Measurements from ENCODE around the gene UBE2Q2. TPM values are rescaled to one million over a fixed set of nuclear protein-coding genes. Genes with fewer than 3 reads are reported as not detected.
A peak's percentile ranks its signal among the peaks of the same experiment; 100 is the strongest.
"Not testable (repeated sequence)": the region's sequence is repeated elsewhere in the genome, so short reads cannot be mapped to it uniquely, and the experiment has no call there.

Gene UBE2Q2
- total RNA-seq, 1 donor from 2014 or later: 31.2 TPM

DNA sequence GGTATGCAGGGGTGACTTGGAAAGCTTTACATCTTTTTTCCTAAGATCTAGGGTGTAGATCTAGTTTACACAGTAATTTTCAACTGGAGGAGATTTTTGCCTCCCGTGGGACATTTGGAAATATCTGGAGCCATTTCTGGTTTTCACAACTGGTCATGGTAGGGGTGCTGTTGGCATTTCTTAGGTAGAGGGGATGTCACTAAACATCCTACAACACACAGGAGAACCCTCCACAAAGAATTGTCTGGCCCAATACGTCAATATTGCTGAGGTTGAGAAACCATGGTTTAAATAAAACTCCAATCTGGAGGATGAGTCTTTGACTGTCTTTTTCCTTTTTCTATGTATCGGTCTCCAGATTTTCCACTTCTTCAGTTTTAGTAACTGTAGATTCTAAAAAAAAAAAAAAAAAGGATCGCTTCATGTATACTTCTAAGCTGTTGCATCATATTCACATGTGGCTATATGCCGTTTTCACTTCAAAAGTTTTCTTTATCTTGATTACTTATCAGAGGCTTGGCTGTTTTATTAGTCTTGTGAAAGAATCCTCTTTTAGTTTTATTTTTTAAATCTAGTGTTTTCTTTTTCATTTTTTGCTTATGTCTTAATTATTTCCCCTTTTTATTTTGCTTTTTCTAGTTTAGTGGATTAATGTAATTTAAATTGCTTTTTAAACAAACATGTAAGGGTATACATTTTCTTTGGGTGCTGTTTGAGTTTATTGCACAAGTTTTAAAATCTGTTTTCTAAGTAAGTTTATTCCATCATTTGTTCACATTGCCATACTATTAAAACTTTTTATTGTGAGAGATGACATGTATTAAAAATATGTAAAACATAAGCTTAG, 21.2 kb downstream of the UBE2Q2 start:
- DNase-seq: no peak

- not testable (repeated sequence) for DNase-seq
These were observed 22.8 kb downstream of the UBE2Q2 start for GRCh38 chr15:75866045-75866444.

DNA sequence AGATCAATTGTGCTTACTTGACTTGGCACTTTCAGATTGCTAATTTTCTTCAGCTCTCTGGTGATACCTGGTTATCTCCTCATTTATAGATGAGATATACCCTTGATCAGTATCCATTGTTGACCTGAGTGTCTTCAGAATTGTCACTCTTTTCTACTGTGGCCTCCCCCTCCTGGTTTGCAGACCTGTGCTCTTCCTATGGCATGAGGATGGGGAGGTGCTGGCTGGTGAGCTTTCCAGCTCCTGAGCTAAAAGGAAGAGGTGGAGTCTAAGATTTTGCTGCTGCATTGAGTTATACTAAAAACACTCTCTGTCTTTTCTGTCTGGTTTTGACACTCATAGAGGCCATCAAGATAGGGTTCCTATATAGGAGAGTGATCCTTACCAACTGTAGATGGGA, 23.7 kb downstream of the UBE2Q2 start:
- no peak for DNase-seq

DNA sequence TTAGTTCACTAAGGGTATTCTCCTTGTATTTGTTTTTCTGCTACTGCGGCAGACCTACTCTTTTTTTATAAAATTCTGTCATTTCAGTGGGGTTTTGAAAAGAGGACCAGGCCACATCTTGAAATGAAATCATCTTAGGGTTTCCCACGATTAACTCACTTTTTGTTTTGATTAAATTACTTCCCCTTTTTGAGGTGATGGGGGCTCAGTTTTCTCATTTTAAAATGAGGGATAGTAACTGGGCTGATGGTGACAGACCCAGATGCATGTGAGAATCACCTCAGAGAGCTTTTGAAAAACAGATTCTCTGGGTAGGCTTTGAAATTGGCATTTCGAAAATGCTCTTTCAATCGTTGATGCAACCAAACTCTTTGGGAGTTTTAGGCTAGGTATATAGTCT, 24.2 kb downstream of the UBE2Q2 start:
- DNase-seq: no peak

GRCh38 chr15:75868019-75868418, 24.8 kb downstream of the UBE2Q2 start:
- no peak for DNase-seq

DNA sequence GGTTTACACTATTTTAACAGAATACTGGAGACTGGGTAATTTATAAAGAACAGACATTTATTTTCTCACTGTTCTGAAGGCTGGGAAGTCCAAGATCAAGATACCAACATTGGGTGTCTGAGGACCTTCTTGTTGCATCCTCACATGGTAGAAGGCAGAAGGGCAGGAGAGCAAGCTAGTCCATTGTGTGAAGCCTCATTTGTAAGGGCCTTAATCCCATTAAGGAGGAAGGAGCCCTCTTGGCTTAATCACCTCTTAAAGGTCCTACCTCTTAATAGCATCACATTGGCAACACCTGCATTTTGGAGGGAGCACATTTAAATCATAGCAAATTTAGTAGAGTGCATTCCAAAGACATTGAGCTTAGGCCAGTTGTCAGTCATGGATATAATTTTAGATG, 26.2 kb downstream of the UBE2Q2 start:
- DNase-seq: no peak

GRCh38 chr15:75871589-75871988, 28.3 kb downstream of the UBE2Q2 start:
- not testable (repeated sequence) for DNase-seq

DNA sequence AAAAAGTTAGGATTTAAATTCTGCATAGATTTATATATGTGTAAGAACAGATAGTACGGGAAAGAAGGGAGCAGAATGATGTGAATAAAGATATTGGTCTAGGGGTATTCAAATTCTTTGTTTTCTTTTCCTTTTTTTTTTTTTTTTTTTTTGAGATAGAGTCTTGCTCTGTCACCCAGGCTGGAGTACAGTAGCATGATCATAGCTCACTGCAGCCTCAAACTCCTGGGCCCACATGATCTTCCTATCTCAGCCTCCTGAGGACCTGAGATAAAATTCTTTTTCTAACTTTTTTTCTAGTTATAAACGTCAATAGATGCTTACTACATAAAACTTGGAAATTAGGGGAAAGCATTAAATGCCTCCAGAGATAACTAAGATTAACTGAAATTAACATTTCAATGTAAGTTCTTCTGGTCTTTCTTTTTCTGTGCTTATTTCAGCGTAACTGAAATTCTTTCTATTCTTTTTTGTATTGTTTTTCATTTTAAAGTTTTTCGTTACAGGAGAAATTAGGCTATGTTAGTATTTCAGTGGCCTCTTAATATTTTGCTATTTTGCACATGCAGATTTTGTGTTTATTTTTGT, 29.2 kb downstream of the UBE2Q2 start:
- DNase-seq: no peak

- no peak for DNase-seq
These were observed 40.8 kb downstream of the UBE2Q2 start for GRCh38 chr15:75884041-75884440.

DNA sequence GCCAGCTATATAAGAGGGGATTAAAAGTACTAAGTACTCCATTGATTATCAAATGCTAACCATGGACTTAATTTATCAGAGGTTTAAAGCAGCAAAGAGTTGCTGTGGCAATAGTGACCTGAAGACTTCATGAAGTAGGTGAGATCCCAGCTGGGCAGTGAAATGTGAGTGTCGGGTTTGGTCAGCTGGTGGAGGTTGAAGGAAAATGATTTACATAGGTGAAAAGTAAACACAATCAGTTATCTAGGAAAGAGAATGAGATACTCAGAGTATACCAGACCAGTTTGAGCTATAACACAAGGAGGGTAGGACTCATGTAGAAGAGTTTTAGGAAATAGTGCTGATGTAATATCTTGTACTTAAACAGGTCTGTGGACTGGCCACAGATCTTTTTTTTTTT, 43.9 kb downstream of the UBE2Q2 start:
- DNase-seq: no peak

- DNase-seq: no peak
These were observed 48.6 kb downstream of the UBE2Q2 start for GRCh38 chr15:75891895-75892294.

DNA sequence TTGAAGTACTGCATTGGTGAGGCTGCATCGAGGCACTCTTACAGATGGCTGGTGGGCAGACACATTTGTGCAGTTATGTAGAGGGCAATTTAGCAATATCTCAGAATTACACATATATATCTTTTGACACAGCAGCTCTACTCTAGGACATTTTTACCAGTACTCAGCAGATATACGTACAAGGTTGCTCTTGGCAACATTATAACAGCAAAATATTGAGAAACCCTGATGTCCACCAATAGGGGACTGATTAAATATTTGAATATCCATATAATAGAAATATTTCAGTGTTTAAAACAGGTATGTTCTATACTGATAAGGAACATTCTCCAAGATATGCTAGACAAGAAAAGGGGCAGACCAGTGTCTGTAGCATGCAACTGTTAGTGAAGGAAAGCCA, 52.5 kb downstream of the UBE2Q2 start:
- no peak for DNase-seq

DNA sequence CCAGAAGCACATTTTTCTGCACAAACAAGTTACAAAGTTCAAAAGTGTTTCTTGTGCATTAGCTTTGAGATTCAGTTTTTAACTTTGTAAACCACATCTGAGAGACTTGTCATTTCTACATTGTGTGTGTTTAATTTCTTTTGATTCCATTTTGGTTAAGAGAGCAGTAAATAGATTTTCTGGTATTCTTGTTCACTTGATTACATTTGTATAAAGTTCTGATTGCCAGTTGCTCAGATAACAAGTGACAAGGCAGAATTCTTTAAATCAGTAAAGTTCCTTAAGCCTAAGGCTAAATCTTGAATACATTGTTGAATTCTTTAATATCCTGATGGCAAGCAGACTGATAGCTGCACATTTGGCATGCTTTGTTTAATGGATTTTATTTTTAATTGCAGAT, 57.3 kb downstream of the UBE2Q2 start:
- DNase-seq: no peak

- no peak for DNase-seq
These were observed 58.9 kb downstream of the UBE2Q2 start for GRCh38 chr15:75902129-75902557.

- DNase-seq: peak; percentile 78
These were observed 60.3 kb downstream of the UBE2Q2 start, which contains the start of gene FBXO22 for GRCh38 chr15:75903331-75904239. Gene FBXO22 (plus strand): TSS chr15:75903878. CDS start chr15:75903964, 86 bp downstream.

DNA sequence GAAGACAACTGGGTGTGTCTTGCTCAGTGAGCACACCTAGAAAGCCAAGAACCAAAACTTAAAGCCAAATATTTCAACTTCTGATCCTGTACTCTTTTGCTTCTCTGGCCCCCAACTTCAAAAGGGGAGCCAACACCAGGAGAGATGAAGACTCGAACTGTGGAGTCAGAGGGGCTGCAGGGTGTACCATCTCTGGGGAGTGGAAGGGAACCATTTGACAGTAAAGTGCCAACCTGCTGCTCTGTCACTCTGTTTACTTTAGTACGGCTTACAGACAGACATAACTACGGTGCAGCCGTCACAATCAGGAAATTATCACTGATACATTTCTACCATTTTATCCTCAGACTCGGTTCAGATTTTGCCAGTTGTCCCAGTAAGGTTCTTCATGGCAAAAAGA, 62.0 kb downstream of the UBE2Q2 start:
- no peak for DNase-seq

- DNase-seq: not testable (repeated sequence)
These were observed 67.1 kb downstream of the UBE2Q2 start for GRCh38 chr15:75910355-75910754.

DNA sequence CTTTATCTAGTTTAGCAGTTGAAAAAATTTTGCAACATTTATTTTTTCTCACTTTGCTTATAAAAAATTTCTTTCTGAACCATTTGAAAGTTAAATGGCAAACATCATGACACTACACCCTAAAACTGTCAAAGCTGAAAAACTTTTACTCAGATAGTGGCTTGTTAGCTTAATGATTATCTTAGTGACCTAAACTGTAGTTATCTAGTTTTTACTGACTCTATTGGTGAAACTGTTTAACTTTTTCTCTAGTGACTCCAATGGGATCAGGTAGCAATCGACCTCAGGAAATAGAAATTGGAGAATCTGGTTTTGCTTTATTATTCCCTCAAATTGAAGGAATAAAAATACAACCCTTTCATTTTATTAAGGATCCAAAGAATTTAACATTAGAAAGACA, 73.7 kb downstream of the UBE2Q2 start:
- DNase-seq: no peak

DNA sequence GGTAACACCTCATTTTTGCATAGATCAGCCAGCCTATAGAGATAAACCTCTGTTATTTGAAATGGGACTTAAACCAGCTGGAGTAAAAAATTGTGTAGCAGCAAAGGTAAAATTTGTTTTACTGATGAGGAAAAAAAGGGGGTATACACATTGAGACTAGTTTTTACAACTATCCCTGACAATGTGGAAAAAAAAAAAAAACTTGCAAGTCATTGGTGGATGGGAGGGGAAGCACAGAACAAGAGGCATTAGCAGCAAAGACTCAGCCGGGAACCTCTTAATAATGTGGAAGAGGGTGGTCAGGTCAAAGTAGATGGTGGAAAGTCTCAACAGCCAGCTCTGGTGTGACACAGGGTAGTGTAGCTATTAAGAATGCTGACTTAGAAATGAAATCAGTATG, 74.9 kb downstream of the UBE2Q2 start:
- DNase-seq: no peak

DNA sequence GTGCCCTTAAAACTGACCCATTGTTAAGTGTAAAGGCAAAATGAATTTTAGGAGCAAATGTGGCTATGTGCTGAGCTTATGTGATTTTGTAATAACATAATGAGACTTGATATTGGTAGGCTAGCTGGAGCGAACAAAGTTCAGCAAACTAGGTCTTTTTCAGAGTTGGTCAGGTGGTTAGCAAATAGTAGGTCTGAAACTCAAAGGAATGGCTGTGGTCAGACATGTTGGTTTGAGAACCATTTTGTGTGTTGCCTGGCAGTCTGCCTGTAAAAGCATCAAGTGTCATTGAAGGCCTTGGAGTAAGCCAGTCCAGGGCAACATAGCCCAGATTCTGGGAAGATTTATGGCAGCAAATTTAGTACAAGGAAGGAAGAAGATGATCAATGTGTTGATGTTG, 76.8 kb downstream of the UBE2Q2 start:
- DNase-seq: no peak

DNA sequence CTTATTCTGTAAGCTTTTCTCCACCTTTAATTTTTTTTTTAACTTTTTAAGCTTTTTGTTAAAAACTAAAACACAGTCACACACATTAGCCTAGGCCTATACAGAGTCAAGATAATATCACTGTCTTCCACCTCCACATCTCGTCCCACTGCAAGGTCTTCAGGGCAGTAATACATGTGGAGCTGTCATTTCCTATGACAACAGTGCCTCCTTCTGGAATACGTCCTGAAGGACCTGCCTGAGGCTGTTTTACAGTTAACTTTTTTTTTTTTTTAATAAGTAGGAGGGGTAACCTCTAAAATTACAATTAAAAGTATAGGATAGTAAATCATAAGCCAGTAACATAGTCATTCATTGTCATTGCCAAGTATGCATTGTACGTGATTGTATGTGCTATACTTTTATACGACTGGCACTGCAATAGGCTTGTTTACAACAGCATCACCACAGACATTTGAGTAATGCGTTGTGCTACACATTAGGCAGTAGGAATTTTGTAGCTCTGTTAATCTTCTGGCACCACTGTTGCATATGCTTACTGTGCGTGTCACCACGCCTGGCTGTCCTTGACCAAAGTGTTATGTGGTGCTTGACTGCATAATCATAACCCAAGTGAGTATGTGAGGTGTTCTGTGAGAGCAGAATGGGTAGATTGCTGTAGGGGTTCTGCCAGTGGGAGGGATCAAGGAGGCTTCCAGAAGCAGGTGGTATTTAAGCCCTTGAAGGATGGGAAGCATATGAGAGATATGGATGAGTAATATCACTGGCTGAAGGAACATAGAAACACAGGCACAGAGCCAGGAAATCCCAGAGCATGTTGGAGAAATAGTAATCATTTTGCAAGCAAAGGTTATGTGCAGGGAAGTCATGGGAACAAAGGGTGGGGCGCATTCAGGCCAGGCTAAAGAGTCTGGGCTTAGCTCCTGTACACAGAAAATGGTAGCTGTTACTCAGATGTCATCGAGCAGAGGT, 78.8 kb downstream of the UBE2Q2 start:
- DNase-seq: peak; percentile 19

DNA sequence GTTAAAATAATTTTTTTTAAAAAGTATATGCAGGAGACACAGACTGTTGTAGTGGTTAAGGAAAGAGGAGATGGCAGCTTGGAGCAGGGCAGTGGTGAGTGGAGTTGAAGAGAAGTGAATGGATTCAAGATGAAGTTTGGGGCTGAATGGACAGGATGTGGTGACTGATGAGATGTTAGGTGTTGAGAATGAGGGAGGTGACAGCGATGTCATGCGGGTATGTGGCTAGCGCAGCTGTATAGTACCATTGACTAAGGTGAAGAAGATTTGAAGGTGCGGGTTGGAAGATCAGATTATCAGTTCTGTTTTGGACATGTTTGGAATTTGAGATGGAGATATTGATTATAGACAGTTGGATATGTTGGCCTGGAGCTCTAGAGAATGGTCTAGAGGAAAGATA, 80.5 kb downstream of the UBE2Q2 start:
- no peak for DNase-seq

All from skin of body (tissue), 2 donors.